ENCODE data around the gene FBXW4. TPM values are rescaled to one million over a fixed set of nuclear protein-coding genes. Genes with fewer than 3 reads are reported as not detected.

FBXW4 gene
- total RNA-seq, 2 experiments from 2014 or later, result 43.1 to 60.9 TPM

DNA sequence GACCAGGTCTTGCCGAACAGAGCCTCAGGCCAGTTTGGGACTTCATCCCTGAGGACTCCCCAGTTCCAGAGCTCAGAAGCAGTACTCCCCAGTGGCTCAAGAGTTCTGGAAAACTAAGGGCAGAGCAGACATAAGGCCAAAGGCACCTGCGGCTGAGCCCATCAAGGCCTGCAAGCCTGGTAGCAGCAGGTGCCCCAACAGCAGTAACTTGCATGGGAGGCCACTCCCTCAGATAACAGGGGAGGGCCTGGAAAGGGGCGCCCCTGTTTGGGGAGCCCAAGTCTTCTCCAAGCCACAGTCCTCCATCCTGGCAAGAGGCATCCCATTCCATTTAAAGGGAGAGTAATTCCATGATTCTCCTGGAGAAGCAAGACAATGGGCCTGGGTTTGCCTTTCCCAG is 119.9 kb downstream of the FBXW4 start:
- TF ChIP-seq EZH2phosphoT487 (IDR thresholded peaks at IDR 0.05; ENCODE audit: borderline replicate concordance, low read depth, low read length), result no peak
- TF ChIP-seq CTCF (conservative IDR thresholded peaks at IDR 0.05; ENCODE audit: low read length), result no peak
- ChIA-PET CTCF (ENCODE audit: unreplicated experiment) (no interaction called here), POLR2A (no interaction called here)
- Histone ChIP-seq H3K4me1 (ENCODE audit: insufficient read depth, low read length, poor library complexity, severe bottlenecking) (peaks cover 14% of the 10 kb centered on the region), H3K36me3 (ENCODE audit: insufficient read depth, low read length) (0 out of 2 replicates have a peak, but pooled peaks cover 3% of the 10 kb centered on the region), H3K9me2 (ENCODE audit: insufficient read depth, low read length) (no peaks in the 10 kb centered on the region), H3K27ac (ENCODE audit: low read depth, low read length, poor library complexity, severe bottlenecking) (no peak overlapping the region), H4K20me1 (ENCODE audit: insufficient read depth, low read length) (no peaks in the 10 kb centered on the region), H3K9me3 (ENCODE audit: low read length) (no peaks in the 10 kb centered on the region), H2AFZ (ENCODE audit: low read length) (no peak overlapping the region), H3K79me2 (ENCODE audit: insufficient read depth, low read depth, low read length) (no peaks in the 10 kb centered on the region), H3K4me3 (ENCODE audit: low read depth, low read length, poor library complexity, severe bottlenecking) (no peak overlapping the region), H3K4me2 (ENCODE audit: low read length) (no peak overlapping the region)
- intact Hi-C loops (cut with micrococcal nuclease; ENCODE audit: unreplicated experiment), result no loop called here
- no peak for DNase-seq (ENCODE audit: low spot score)
- no TSS peak for BruUV-seq (replicated peaks)

DNA sequence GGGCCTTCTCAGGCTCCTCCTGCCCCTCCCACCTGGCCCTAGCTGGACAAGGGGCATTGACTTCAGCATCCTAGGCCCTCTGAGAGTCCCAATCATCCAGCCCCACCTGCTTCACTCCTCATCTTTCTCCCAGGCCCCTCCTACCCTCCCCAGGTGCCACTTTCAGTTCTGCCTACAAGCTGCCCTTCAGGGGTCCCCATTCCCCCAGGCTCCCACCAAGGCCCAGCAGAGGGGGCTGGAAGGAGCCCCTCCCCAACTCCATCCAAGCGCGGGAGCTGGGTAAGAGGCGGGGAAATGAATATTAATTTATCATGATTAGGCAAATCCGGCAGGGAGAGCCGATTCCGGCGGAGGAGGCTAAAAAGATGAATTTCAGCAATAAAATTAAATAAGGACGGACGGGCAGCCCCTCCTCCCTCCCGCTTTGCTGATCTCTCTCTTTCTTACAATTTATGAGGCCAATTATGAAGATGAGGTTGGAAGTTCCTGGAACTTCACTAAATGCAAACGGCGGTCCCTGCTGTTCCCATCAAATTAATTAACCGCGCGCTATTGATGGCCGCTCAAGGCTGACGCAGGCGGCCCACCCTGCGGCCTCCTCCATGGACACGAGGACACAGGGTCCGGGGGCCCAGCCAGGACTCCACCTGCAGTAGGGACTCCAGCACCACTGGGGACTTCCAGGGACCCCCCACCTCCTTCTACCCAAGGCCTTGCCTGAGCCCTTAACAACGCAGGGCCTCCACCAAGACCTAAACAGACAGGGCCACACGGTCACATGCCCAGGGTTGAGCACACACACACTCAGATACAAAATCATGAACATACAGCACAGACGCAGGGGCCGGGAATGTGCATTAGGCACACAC is 120.9 kb downstream of the FBXW4 start:
- CTCF ChIA-PET (ENCODE audit: unreplicated experiment), result no interaction called here
- Histone ChIP-seq H3K9me3 (ENCODE audit: low read length) (no peaks in the 10 kb centered on the region), H4K20me1 (ENCODE audit: insufficient read depth, low read length) (no peaks in the 10 kb centered on the region), H3K9me2 (ENCODE audit: insufficient read depth, low read length) (no peaks in the 10 kb centered on the region), H2AFZ (ENCODE audit: low read length) (no peak overlapping the region), H3K27ac (ENCODE audit: low read depth, low read length, poor library complexity, severe bottlenecking) (no peak overlapping the region), H3K4me3 (ENCODE audit: low read depth, low read length, poor library complexity, severe bottlenecking) (no peak overlapping the region), H3K4me2 (ENCODE audit: low read length) (no peak overlapping the region), H3K36me3 (ENCODE audit: insufficient read depth, low read length) (0 out of 2 replicates have a peak, but pooled peaks cover 3% of the 10 kb centered on the region), H3K4me1 (ENCODE audit: insufficient read depth, low read length, poor library complexity, severe bottlenecking) (peaks cover 20% of the 10 kb centered on the region), H3K79me2 (ENCODE audit: insufficient read depth, low read depth, low read length) (no peaks in the 10 kb centered on the region)
- TF ChIP-seq EZH2phosphoT487 (IDR thresholded peaks at IDR 0.05; ENCODE audit: borderline replicate concordance, low read depth, low read length) (no peak), CTCF (conservative IDR thresholded peaks at IDR 0.05; ENCODE audit: low read length) (no peak)
- POLR2A ChIA-PET, result no interaction called here
- DNase-seq (ENCODE audit: low spot score), result no peak
- BruUV-seq (replicated peaks), result no TSS peak
- intact Hi-C loops (cut with micrococcal nuclease; ENCODE audit: unreplicated experiment), result no loop called here

- no peak overlapping the region for H3K27ac ChIP-seq (ENCODE audit: low read depth, low read length, poor library complexity, severe bottlenecking)
- no peak for DNase-seq (ENCODE audit: low spot score)
- H3K79me2 ChIP-seq (ENCODE audit: insufficient read depth, low read depth, low read length), result no peaks in the 10 kb centered on the region
- peaks cover 20% of the 10 kb centered on the region for H3K4me1 ChIP-seq (ENCODE audit: insufficient read depth, low read length, poor library complexity, severe bottlenecking)
- TF ChIP-seq CTCF (conservative IDR thresholded peaks at IDR 0.05; ENCODE audit: low read length), result no peak
- TF ChIP-seq EZH2phosphoT487 (IDR thresholded peaks at IDR 0.05; ENCODE audit: borderline replicate concordance, low read depth, low read length), result no peak
- H3K9me3 ChIP-seq (ENCODE audit: low read length), result no peaks in the 10 kb centered on the region
- no TSS peak for BruUV-seq (replicated peaks)
- H4K20me1 ChIP-seq (ENCODE audit: insufficient read depth, low read length), result no peaks in the 10 kb centered on the region
- CTCF ChIA-PET (ENCODE audit: unreplicated experiment), result no interaction called here
- no peak overlapping the region for H2AFZ ChIP-seq (ENCODE audit: low read length)
- POLR2A ChIA-PET, result no interaction called here
- intact Hi-C loops (cut with micrococcal nuclease; ENCODE audit: unreplicated experiment), result no loop called here
- H3K9me2 ChIP-seq (ENCODE audit: insufficient read depth, low read length), result no peaks in the 10 kb centered on the region
- H3K36me3 ChIP-seq (ENCODE audit: insufficient read depth, low read length), result no peaks in the 10 kb centered on the region
- H3K4me2 ChIP-seq (ENCODE audit: low read length), result no peak overlapping the region
- H3K4me3 ChIP-seq (ENCODE audit: low read depth, low read length, poor library complexity, severe bottlenecking), result no peak overlapping the region
Observed at GRCh38 chr10:101572785-101573184, 122.2 kb downstream of the FBXW4 start.
